ENCODE data around the gene CD83. TPM values are rescaled to one million over a fixed set of nuclear protein-coding genes. Genes with fewer than 3 reads are reported as not detected.
"Not testable (repeated sequence)": the region's sequence is repeated elsewhere in the genome, so short reads cannot be mapped to it uniquely, and the experiment has no call there.

The CD83 gene
- total and polyA plus RNA-seq, 8 donors = 0.29 to 9.3 (median 3.0) TPM; not detected in 2

DNA sequence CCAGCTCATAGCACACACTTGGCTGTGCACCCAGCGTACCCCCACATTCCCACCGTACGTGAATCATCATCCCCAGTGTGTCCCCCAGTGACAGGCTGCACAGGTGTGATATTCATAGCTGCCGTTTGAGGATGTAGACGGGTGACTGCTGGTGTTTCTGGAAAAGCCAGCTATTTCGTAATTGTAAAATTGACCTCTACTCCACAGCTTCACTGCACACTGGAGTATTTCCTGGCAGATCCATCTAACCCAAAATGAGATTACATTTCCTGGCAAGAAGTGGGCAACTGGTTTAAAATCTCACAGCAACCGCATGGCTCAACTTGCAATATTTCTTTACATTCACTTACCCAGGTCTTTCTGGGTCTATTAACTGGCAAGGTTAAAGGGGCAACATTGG is 30.3 kb downstream of the CD83 start:
- H3K27ac ChIP-seq = no peak overlapping the region
- DNase-seq = no peak
- H3K4me1 ChIP-seq = peaks cover 0 to 3% (median 0%) of the 10 kb centered on the region in 4 donors
- no peak overlapping the region for H3K4me3 ChIP-seq
- H3K27me3 ChIP-seq = no peaks in the 10 kb centered on the region
- TF ChIP-seq POLR2AphosphoS5 (IDR thresholded peaks at IDR 0.05) (no peak), POLR2A (IDR thresholded peaks at IDR 0.05) (no peak), EP300 (IDR thresholded peaks at IDR 0.05) (no peak)
- TF ChIP-seq, protein P1, sequence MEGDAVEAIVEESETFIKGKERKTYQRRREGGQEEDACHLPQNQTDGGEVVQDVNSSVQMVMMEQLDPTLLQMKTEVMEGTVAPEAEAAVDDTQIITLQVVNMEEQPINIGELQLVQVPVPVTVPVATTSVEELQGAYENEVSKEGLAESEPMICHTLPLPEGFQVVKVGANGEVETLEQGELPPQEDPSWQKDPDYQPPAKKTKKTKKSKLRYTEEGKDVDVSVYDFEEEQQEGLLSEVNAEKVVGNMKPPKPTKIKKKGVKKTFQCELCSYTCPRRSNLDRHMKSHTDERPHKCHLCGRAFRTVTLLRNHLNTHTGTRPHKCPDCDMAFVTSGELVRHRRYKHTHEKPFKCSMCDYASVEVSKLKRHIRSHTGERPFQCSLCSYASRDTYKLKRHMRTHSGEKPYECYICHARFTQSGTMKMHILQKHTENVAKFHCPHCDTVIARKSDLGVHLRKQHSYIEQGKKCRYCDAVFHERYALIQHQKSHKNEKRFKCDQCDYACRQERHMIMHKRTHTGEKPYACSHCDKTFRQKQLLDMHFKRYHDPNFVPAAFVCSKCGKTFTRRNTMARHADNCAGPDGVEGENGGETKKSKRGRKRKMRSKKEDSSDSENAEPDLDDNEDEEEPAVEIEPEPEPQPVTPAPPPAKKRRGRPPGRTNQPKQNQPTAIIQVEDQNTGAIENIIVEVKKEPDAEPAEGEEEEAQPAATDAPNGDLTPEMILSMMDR (IDR thresholded peaks at IDR 0.05) = no peak
- no peaks in the 10 kb centered on the region for H3K9me3 ChIP-seq
- intact Hi-C loops (cut with DNase I; ENCODE audit: low total_unique reads) = no loop called here
- WGBS, 5 donors = 80 to 94% (median 85%) methylated on average over 7 of the region's 7 CpGs
- no peaks in the 10 kb centered on the region for H3K36me3 ChIP-seq

GRCh38 chr6:14148471-14148870 is 30.9 kb downstream of the CD83 start:
- 93 to 97% (median 94%) methylated on average over 5 of the region's 5 CpGs for WGBS, 5 donors
- intact Hi-C loops (cut with DNase I; ENCODE audit: low total_unique reads) = no loop called here
- no peak overlapping the region for H3K27ac ChIP-seq
- no peaks in the 10 kb centered on the region for H3K9me3 ChIP-seq
- H3K27me3 ChIP-seq = no peaks in the 10 kb centered on the region
- no peak overlapping the region for H3K4me3 ChIP-seq
- no peaks in the 10 kb centered on the region for H3K4me1 ChIP-seq
- DNase-seq = no peak
- H3K36me3 ChIP-seq = no peaks in the 10 kb centered on the region
- TF ChIP-seq POLR2A (IDR thresholded peaks at IDR 0.05) = no peak
- TF ChIP-seq EP300 (IDR thresholded peaks at IDR 0.05) = no peak
- TF ChIP-seq, protein P1 (IDR thresholded peaks at IDR 0.05) = no peak
- no peak for TF ChIP-seq POLR2AphosphoS5 (IDR thresholded peaks at IDR 0.05)

- H3K36me3 ChIP-seq = no peaks in the 10 kb centered on the region
- H3K27ac ChIP-seq = no peak overlapping the region
- TF ChIP-seq, protein P1 (IDR thresholded peaks at IDR 0.05) = no peak
- TF ChIP-seq EP300 (IDR thresholded peaks at IDR 0.05) (no peak), POLR2AphosphoS5 (IDR thresholded peaks at IDR 0.05) (no peak), POLR2A (IDR thresholded peaks at IDR 0.05) (no peak)
- DNase-seq = no peak
- H3K9me3 ChIP-seq = no peaks in the 10 kb centered on the region
- intact Hi-C loops (cut with DNase I; ENCODE audit: low total_unique reads) = no loop called here
- H3K4me3 ChIP-seq = no peak overlapping the region
- H3K27me3 ChIP-seq = no peaks in the 10 kb centered on the region
- no peaks in the 10 kb centered on the region for H3K4me1 ChIP-seq
- 64 to 76% (median 70%) methylated on average over 6 of the region's 6 CpGs for WGBS, 5 donors
These were observed 31.6 kb downstream of the CD83 start for GRCh38 chr6:14149053-14149738.

DNA sequence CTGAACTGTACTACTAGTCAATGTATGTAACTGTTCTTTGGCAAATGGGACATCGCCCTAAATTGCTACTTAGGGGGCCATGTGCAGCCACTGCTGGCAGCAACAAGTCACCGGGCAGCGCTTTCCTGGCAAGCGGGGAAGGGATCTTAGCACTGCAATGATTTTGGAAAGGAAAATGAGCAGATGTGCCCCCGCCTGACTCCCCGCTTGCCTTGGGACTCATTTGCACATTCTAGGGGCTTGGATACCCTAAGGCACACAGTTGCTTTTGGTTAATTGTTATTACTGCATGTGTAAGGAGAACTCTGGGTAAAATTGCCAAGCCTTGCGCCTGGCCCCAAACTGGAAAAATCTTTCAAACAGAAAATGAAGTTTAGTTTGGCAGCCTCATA is 32.2 kb downstream of the CD83 start:
- no peaks in the 10 kb centered on the region for H3K27me3 ChIP-seq
- intact Hi-C loops (cut with DNase I; ENCODE audit: low total_unique reads) = no loop called here
- no peaks in the 10 kb centered on the region for H3K36me3 ChIP-seq
- no peak overlapping the region for H3K4me3 ChIP-seq
- H3K27ac ChIP-seq = no peak overlapping the region
- no peaks in the 10 kb centered on the region for H3K4me1 ChIP-seq
- WGBS, 5 donors = 89 to 97% (median 91%) methylated on average over 7 of the region's 7 CpGs
- no peak for DNase-seq
- no peaks in the 10 kb centered on the region for H3K9me3 ChIP-seq
- TF ChIP-seq POLR2AphosphoS5 (IDR thresholded peaks at IDR 0.05) (no peak), EP300 (IDR thresholded peaks at IDR 0.05) (no peak), POLR2A (IDR thresholded peaks at IDR 0.05) (no peak)
- TF ChIP-seq, protein P1 (IDR thresholded peaks at IDR 0.05) = no peak

- not testable (repeated sequence) for H3K4me3 ChIP-seq
These were observed 33.7 kb downstream of the CD83 start for GRCh38 chr6:14151300-14151699.

More at GRCh38 chr6:14151300-14151699, 33.7 kb downstream of the CD83 start:
- H3K36me3 ChIP-seq; H3K27ac ChIP-seq; H3K27me3 ChIP-seq; H3K9me3 ChIP-seq; intact Hi-C loops (cut with DNase I; ENCODE audit: low total_unique reads); H3K4me1 ChIP-seq; DNase-seq: not testable (repeated sequence)
- WGBS, 5 donors = 85 to 100% (median 92%) methylated on average over 2 to 3 of the region's 3 CpGs

Measured in stomach (tissue), 9 donors.